HG03520 (cell line): Measurements from ENCODE around the gene FRMD3.

Experiments
- ATAC-seq: cut with Tn5 transposase; IDR thresholded peaks from one replicate; pipeline ENCODE4 v1.9.1; 2021; ENCODE audit warnings: mild to moderate bottlenecking, moderate library complexity; ENCODE audit not compliant: unreplicated experiment

The FRMD3 gene

GRCh38 chr9:83198371-83198770 lies 339.8 kb downstream of the FRMD3 start:
- ATAC-seq, result no peak

GRCh38 chr9:83197591-83197990 lies 340.6 kb downstream of the FRMD3 start:
- ATAC-seq, result no peak

- ATAC-seq, result no peak
Observed at GRCh38 chr9:83196946-83197345, 341.3 kb downstream of the FRMD3 start.
